GM10266 (cell line): Measurements from ENCODE around the gene CCL5.

ENCODE experiments used
- DNase-seq: peaks from one replicate; pipeline ENCODE4 v3.0.0; 2012; ENCODE audit errors: extremely low spot score
- CTCF ChIP-seq: IDR thresholded peaks from 2 replicates; pipeline ENCODE4 v1.5.1; 2012; ENCODE audit warnings: mild to moderate bottlenecking, low read depth; ENCODE audit not compliant: control insufficient read depth, insufficient read depth; ENCODE audit errors: missing control alignments

CCL5 gene

GRCh38 chr17:35906926-35907637 is 26.9 kb upstream of the CCL5 start:
- no peak for DNase-seq
- TF ChIP-seq CTCF: peak; percentile 12

- DNase-seq: no peak
- no peak for TF ChIP-seq CTCF
These were observed 26.2 kb upstream of the CCL5 start for GRCh38 chr17:35906191-35906925.

GRCh38 chr17:35903451-35903850 is 23.3 kb upstream of the CCL5 start:
- no peak for DNase-seq

GRCh38 chr17:35901631-35902175 is 21.5 kb upstream of the CCL5 start:
- TF ChIP-seq CTCF: no peak
- no peak for DNase-seq

More at GRCh38 chr17:35903451-35903850, 23.3 kb upstream of the CCL5 start:
- no peak for TF ChIP-seq CTCF

GRCh38 chr17:35900708-35901480 is 20.7 kb upstream of the CCL5 start:
- no peak for DNase-seq
- TF ChIP-seq CTCF: no peak

GRCh38 chr17:35900280-35900679 is 20.1 kb upstream of the CCL5 start:
- DNase-seq: no peak
- TF ChIP-seq CTCF: no peak
